ENCODE results near the gene TNFAIP6.
A peak's percentile ranks its signal among the peaks of the same experiment; 100 is the strongest.
"Not testable (repeated sequence)": the region's sequence is repeated elsewhere in the genome, so short reads cannot be mapped to it uniquely, and the experiment has no call there.

TNFAIP6 gene, protein sequence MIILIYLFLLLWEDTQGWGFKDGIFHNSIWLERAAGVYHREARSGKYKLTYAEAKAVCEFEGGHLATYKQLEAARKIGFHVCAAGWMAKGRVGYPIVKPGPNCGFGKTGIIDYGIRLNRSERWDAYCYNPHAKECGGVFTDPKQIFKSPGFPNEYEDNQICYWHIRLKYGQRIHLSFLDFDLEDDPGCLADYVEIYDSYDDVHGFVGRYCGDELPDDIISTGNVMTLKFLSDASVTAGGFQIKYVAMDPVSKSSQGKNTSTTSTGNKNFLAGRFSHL

DNA sequence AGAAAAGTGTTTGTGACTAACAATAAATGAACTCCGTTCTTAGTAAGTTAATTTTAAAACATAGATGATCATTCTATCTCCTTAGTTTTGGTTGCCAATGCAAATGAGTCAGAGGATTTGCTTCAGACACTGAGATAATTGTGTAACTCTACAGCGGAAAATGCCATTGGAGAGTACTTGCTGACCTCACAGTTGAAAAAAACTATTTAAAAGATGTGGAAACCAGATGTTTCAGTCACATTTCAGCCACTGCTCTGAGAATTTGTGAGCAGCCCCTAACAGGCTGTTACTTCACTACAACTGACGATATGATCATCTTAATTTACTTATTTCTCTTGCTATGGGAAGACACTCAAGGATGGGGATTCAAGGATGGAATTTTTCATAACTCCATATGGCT, at the start of gene TNFAIP6:
Gene TNFAIP6 (plus strand): TSS at position 234 of the 400 bp plus-strand sequence. CDS start 75 bp downstream, at position 309.
- DNase-seq (ENCODE audit: low spot score) = no peak

GRCh38 chr2:151310313-151310712, 47.1 kb upstream of the TNFAIP6 start:
- not testable (repeated sequence) for DNase-seq (ENCODE audit: low spot score)

DNA sequence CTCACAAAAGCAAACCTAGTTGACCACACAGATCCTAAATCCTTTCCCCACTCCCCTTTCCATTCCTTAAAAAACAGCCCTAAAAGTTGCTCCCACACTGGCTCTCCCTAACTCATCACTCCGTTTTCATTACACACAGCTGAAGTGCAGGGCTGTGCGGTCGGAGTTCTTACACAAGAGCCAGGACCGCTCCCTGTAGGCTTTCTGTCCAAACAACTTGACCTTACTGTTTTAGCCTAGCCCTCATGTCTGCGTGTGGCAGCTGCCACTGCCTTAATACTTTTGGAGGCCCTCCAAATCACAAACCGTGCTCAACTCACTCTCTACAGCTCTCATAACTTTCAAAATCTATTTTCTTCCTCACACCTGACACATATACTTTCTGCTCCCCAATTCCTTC, 45.0 kb upstream of the TNFAIP6 start:
- not testable (repeated sequence) for DNase-seq (ENCODE audit: low spot score)

GRCh38 chr2:151315381-151315903, 42.0 kb upstream of the TNFAIP6 start:
- peak; percentile 64 for DNase-seq (ENCODE audit: low spot score)

- DNase-seq (ENCODE audit: low spot score) = no peak
Measured at GRCh38 chr2:151325581-151326095, 31.8 kb upstream of the TNFAIP6 start.

- DNase-seq (ENCODE audit: low spot score) = no peak
Measured at GRCh38 chr2:151326554-151326953, 30.8 kb upstream of the TNFAIP6 start.

DNA sequence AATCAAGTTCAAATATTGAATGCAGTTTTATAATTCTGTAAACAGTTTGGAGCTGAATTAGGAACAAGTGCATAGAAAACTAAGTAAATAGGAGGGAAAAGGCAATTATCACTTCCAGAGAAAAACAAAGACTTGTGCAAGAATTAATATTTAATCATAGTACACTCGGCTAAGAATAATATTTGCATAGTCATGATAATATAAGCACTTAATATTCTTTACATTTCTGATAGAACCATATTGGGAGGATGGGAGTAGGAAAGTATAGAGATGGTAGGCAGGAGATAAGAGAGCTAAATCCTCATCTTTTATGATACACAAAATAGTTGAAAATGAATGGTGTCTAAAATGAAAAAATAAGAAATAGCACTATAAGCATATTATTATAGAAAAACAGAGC, 27.4 kb upstream of the TNFAIP6 start:
- DNase-seq (ENCODE audit: low spot score) = no peak

- DNase-seq (ENCODE audit: low spot score) = no peak
Measured at GRCh38 chr2:151333083-151333482, 24.3 kb upstream of the TNFAIP6 start.

GRCh38 chr2:151334082-151334815, 23.1 kb upstream of the TNFAIP6 start:
- no peak for DNase-seq (ENCODE audit: low spot score)

- DNase-seq (ENCODE audit: low spot score) = no peak
Measured at GRCh38 chr2:151336863-151337371, 20.5 kb upstream of the TNFAIP6 start.

DNA sequence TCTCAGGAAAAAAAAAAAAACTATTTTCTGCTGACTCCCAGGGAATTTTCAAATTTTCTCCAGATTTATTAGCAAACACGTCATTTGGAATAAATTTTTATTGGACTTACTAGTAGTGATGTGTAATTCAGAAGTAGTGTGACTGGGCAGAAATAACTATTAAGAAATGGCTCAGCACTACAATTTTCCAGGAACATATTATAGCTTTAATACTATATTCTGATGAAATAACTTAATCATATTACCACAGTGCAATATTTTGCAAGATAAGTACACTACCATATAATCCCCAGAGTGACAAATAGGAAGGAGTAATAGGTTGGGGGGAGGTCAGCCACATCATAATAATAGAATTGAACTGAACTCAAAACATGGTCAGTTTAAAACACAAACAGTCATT, 19.7 kb upstream of the TNFAIP6 start:
- DNase-seq (ENCODE audit: low spot score) = no peak

GRCh38 chr2:151338115-151338514, 19.3 kb upstream of the TNFAIP6 start:
- DNase-seq (ENCODE audit: low spot score) = no peak

DNA sequence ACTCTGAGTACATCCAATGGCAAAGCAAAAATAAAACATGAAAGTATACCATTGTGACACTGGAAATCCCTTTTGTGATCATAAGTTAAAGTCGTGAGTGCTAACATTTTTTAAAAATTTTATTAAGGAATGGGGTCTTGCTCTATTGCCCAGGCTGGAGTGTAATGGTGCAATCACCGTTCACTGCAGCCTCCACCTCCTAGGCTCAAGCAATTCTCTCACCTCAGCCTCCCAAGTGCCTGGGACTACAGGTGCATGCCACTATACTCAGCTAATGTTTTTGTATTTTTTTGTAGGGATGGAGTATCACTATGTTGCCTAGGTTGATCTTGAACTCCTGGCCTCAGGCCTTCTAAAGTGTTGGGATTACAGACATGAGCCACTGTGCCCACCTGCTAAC, 14.3 kb upstream of the TNFAIP6 start:
- no peak for DNase-seq (ENCODE audit: low spot score)

GRCh38 chr2:151344191-151344590, 13.2 kb upstream of the TNFAIP6 start:
- not testable (repeated sequence) for DNase-seq (ENCODE audit: low spot score)

GRCh38 chr2:151344906-151345305, 12.5 kb upstream of the TNFAIP6 start:
- no peak for DNase-seq (ENCODE audit: low spot score)

GRCh38 chr2:151347294-151347693, 10.1 kb upstream of the TNFAIP6 start:
- no peak for DNase-seq (ENCODE audit: low spot score)

DNA sequence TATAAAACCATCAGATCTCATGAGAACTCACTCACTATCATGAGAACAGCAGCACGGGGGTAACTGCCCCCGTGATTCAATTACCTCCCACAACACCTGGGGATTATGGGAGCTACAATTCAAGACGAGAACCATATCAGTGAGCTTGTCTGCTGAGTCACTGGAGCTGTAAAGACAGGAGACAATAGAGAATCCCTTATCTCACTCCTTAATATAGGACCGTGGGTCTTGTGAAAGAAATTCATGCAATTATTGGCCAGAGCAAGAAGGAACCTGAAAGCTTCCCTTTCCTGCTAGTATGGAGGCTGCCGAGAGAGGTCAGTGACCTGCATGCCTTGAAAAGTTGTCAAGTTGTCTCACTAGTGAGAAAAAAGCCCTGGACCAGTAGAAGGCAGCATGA, 9.5 kb upstream of the TNFAIP6 start:
- no peak for DNase-seq (ENCODE audit: low spot score)

DNA sequence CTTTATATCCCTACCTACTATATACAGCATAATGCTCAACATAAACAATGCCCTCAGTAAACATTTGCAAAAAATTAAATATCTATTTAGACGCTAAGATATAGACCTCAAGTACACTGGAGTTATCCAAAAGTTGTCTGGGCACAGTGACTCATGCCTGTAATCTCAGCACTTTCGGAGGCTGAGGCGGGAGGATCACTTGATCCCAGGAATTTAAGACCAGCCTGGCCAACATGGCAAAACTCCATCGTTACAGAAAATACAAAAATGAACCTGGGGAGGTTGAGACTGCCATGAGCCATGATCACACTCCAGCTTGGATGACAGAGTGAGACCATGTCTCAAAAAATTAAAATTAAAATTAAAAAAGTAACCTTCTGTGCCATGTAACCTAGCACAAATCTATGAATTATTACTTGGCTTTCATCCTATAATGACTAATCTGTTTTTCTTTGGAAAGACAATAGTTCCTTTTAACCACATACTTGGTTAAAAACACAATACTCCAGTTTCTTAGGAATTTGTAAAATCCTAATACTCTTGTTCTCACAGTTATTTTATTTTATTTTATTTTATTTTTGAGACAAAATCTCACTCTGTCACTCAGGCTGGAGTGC, 6.7 kb upstream of the TNFAIP6 start:
- no peak for DNase-seq (ENCODE audit: low spot score)

DNA sequence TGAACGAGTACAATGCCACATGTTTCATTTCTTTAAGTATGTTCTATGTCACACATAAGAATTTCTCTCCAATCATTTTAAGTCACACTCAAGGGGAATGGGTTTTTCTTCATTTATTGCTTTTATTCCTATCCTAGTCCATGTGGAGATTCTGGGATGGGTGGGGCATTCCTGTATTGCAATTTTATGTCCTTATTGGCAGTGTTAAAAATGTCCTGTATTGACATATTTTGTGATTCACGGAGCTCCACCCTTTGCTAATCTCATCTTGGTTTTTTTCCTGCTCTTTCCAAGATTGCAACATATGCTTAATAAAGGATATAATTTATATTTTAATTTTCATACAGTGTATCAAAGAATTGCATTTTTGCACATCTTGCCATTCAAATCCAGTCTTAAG, 3.4 kb upstream of the TNFAIP6 start:
- no peak for DNase-seq (ENCODE audit: low spot score)

- no peak for DNase-seq (ENCODE audit: low spot score)
Measured at GRCh38 chr2:151354807-151355206, 2.6 kb upstream of the TNFAIP6 start.

- no peak for DNase-seq (ENCODE audit: low spot score)
Measured at GRCh38 chr2:151358166-151358970, 976 bp downstream of the TNFAIP6 start.

Data from ecto neural progenitor cell (in vitro differentiated cells).